Left ventricle myocardium inferior (tissue), 1 donor: Measurements from ENCODE around the gene THY1. TPM values are rescaled to one million over a fixed set of nuclear protein-coding genes. Genes with fewer than 3 reads are reported as not detected.

Experiments
- DNase-seq: peaks from one replicate; pipeline ENCODE4 v3.0.0-alpha.2; 2020
- H3K27ac ChIP-seq: fragments of 200-600 bp; replicated peaks from 2 replicates; pipeline ENCODE4 v1.8.0; 2021
- H3K27me3 ChIP-seq: fragments of 200-600 bp; 2 replicates; pipeline ENCODE4 v1.8.0; 2021; ENCODE audit warnings: low read depth
- H3K36me3 ChIP-seq: fragments of 200-600 bp; 2 replicates; pipeline ENCODE4 v1.8.0; 2021
- H3K4me1 ChIP-seq: fragments of 200-600 bp; 2 replicates; pipeline ENCODE4 v1.8.0; 2021
- H3K4me3 ChIP-seq: fragments of 200-600 bp; 2 replicates; pipeline ENCODE4 v1.8.0; 2021; ENCODE audit warnings: mild to moderate bottlenecking, moderate library complexity
- H3K9me3 ChIP-seq: fragments of 200-600 bp; replicated peaks from 2 replicates; pipeline ENCODE4 v1.8.0; 2021
- CTCF ChIP-seq: fragments of 200-600 bp; IDR thresholded peaks from 2 replicates; pipeline ENCODE4 v1.8.0; 2021; ENCODE audit warnings: antibody characterized with exemption, mild to moderate bottlenecking, borderline replicate concordance
- intact Hi-C: fragments of 100-400 bp; cut with micrococcal nuclease; formaldehyde crosslinking; loops from one replicate; pipeline ENCODE4 v1.11.0; 2022
- total RNA-seq: library from RNA; stranded (reverse); fragmentation: NEBNext Ultra II Directional; extraction: Animal tissue kit (Norgen Biotek cat#: 25700); gene quantifications from one replicate; pipeline ENCODE4 v1.2.1, GENCODE V29; 2021
- donor health status: DM: no; HTN: yes; CAD: no; lungs with severe emphysema.

Gene THY1
- total RNA-seq, 1 donor from 2014 or later: 0.91 TPM

- no peak for TF ChIP-seq CTCF
- no peak overlapping the region for H3K27ac ChIP-seq
- H3K36me3 ChIP-seq: no peaks in the 10 kb centered on the region
- intact Hi-C loops: no loop called here
- H3K4me1 ChIP-seq: no peaks in the 10 kb centered on the region
- H3K4me3 ChIP-seq: no peak overlapping the region
- no peak for DNase-seq
- no peaks in the 10 kb centered on the region for H3K9me3 ChIP-seq
- H3K27me3 ChIP-seq: peaks cover 43% of the 10 kb centered on the region
Observed at GRCh38 chr11:119415966-119416365, 7.0 kb downstream of the THY1 start.

GRCh38 chr11:119415517-119415916 is 7.5 kb downstream of the THY1 start:
- no peak for TF ChIP-seq CTCF
- Histone ChIP-seq H3K4me3 (no peak overlapping the region), H3K9me3 (no peaks in the 10 kb centered on the region), H3K36me3 (no peaks in the 10 kb centered on the region), H3K27me3 (peaks cover 39% of the 10 kb centered on the region), H3K27ac (no peak overlapping the region), H3K4me1 (no peaks in the 10 kb centered on the region)
- intact Hi-C loops: no loop called here
- no peak for DNase-seq

- Histone ChIP-seq H3K27ac (no peak overlapping the region), H3K36me3 (no peaks in the 10 kb centered on the region), H3K4me1 (no peaks in the 10 kb centered on the region), H3K9me3 (no peaks in the 10 kb centered on the region), H3K4me3 (no peak overlapping the region), H3K27me3 (peaks cover 31% of the 10 kb centered on the region)
- TF ChIP-seq CTCF: no peak
- no peak for DNase-seq
- intact Hi-C loops: no loop called here
Observed at GRCh38 chr11:119414734-119415133, 8.2 kb downstream of the THY1 start.

- H3K4me3 ChIP-seq: no peak overlapping the region
- no peaks in the 10 kb centered on the region for H3K36me3 ChIP-seq
- no peak for TF ChIP-seq CTCF
- no peaks in the 10 kb centered on the region for H3K9me3 ChIP-seq
- peaks cover 27% of the 10 kb centered on the region for H3K27me3 ChIP-seq
- no peak for DNase-seq
- H3K4me1 ChIP-seq: no peaks in the 10 kb centered on the region
- intact Hi-C loops: no loop called here
- H3K27ac ChIP-seq: no peak overlapping the region
Observed at GRCh38 chr11:119414321-119414720, 8.7 kb downstream of the THY1 start.

GRCh38 chr11:119412072-119412471 is 10.9 kb downstream of the THY1 start:
- no peak for TF ChIP-seq CTCF
- H3K27ac ChIP-seq: no peak overlapping the region
- no peaks in the 10 kb centered on the region for H3K36me3 ChIP-seq
- intact Hi-C loops: no loop called here
- no peak for DNase-seq
- peaks cover 4% of the 10 kb centered on the region for H3K27me3 ChIP-seq
- no peak overlapping the region for H3K4me3 ChIP-seq
- no peaks in the 10 kb centered on the region for H3K4me1 ChIP-seq
- no peaks in the 10 kb centered on the region for H3K9me3 ChIP-seq

- no peak overlapping the region for H3K4me3 ChIP-seq
- TF ChIP-seq CTCF: no peak
- no peaks in the 10 kb centered on the region for H3K9me3 ChIP-seq
- no peaks in the 10 kb centered on the region for H3K27me3 ChIP-seq
- no peaks in the 10 kb centered on the region for H3K4me1 ChIP-seq
- no peaks in the 10 kb centered on the region for H3K36me3 ChIP-seq
- no peak overlapping the region for H3K27ac ChIP-seq
- no peak for DNase-seq
- intact Hi-C loops: no loop called here
Observed at GRCh38 chr11:119410501-119410900, 12.5 kb downstream of the THY1 start.
